IMR-90 (cell line): Measurements from ENCODE around the gene CCN5. TPM values are rescaled to one million over a fixed set of nuclear protein-coding genes. Genes with fewer than 3 reads are reported as not detected.

Source experiments
- ATAC-seq: fragments of 200-7000 bp; cut with Tn5 transposase; 2 replicates; pipeline ENCODE4 v1.9.1; 2020; ENCODE audit warnings: low read depth, mild to moderate bottlenecking, moderate library complexity
- BruUV-seq: library from RNA; stranded (reverse); fragments of 400-500 nt; replicated peaks from 2 replicates; lab custom pipeline; 2021; lab: Mats Ljungman, UMichigan
- CTCF ChIA-PET: fragments of 300-600 bp; formaldehyde crosslinking; extraction: SDS; loops from one replicate; lab custom pipeline; 2021; ENCODE audit warnings: antibody characterized with exemption; lab: Yijun Ruan, JAX
- POLR2A ChIA-PET: fragments of 300-600 bp; sonication (Branson Sonifier 250); formaldehyde crosslinking; loops from one replicate; lab custom pipeline; 2022; ENCODE audit warnings: antibody characterized with exemption; ENCODE audit not compliant: unreplicated experiment; lab: Charles Lee
- DNase-seq: peaks from one replicate; pipeline ENCODE4 v3.0.0; 2013
- H2AFZ ChIP-seq: replicated peaks from 2 replicates; pipeline ENCODE3; 2013; ENCODE audit warnings: low read length, mild to moderate bottlenecking; ENCODE audit not compliant: poor library complexity
- H2AK5ac ChIP-seq: 2 replicates; pipeline ENCODE4 v1.6.1; 2013; ENCODE audit warnings: low read depth, low read length, inconsistent platforms
- H2AK9ac ChIP-seq: replicated peaks from 2 replicates; pipeline ENCODE3; 2013; ENCODE audit warnings: mild to moderate bottlenecking, low read depth, low read length, moderate library complexity; ENCODE audit not compliant: poor library complexity
- H2BK120ac ChIP-seq: 2 replicates; pipeline ENCODE4 v1.6.1; 2013; ENCODE audit warnings: low read depth, low read length, inconsistent platforms
- H2BK15ac ChIP-seq: 3 replicates; pipeline ENCODE4 v1.6.1; 2013; ENCODE audit warnings: low read depth, low read length, inconsistent platforms
- H2BK20ac ChIP-seq: 2 replicates; pipeline ENCODE4 v1.6.1; 2013; ENCODE audit warnings: low read depth, mild to moderate bottlenecking, inconsistent platforms, low read length, moderate library complexity
- H2BK5ac ChIP-seq: 2 replicates; pipeline ENCODE4 v1.6.1; 2013; ENCODE audit warnings: mild to moderate bottlenecking, low read depth, low read length, inconsistent platforms; ENCODE audit not compliant: poor library complexity, severe bottlenecking
- H3K14ac ChIP-seq: replicated peaks from 2 replicates; pipeline ENCODE4 v1.6.1; 2013; ENCODE audit warnings: low read depth, low read length, inconsistent platforms
- H3K18ac ChIP-seq: 2 replicates; pipeline ENCODE4 v1.6.1; 2013; ENCODE audit warnings: low read depth, low read length, control low read depth
- H3K23ac ChIP-seq: 2 replicates; pipeline ENCODE4 v1.6.1; 2013; ENCODE audit warnings: low read depth, low read length, inconsistent platforms
- H3K27ac ChIP-seq: 2 replicates; pipeline ENCODE4 v1.5.1; 2013; ENCODE audit warnings: mild to moderate bottlenecking, control low read depth, low read length; ENCODE audit not compliant: insufficient read depth
- H3K27me3 ChIP-seq: 2 replicates; pipeline ENCODE4 v1.6.1; 2013; ENCODE audit warnings: low read length; ENCODE audit not compliant: control insufficient read depth, insufficient read depth
- H3K36me3 ChIP-seq: 2 replicates; pipeline ENCODE4 v1.6.1; 2013; ENCODE audit warnings: low read length, mixed read lengths; ENCODE audit not compliant: control insufficient read depth, insufficient read depth
- H3K4ac ChIP-seq: 2 replicates; pipeline ENCODE4 v1.6.1; 2013; ENCODE audit warnings: low read depth, low read length, inconsistent platforms
- H3K4me1 ChIP-seq: 2 replicates; pipeline ENCODE4 v1.6.1; 2013; ENCODE audit warnings: low read length, mixed read lengths; ENCODE audit not compliant: control insufficient read depth, insufficient read depth
- H3K4me2 ChIP-seq: 2 replicates; pipeline ENCODE4 v1.6.1; 2013; ENCODE audit warnings: low read depth, mild to moderate bottlenecking, control low read depth, low read length, moderate library complexity
- H3K4me3 ChIP-seq: 2 replicates; pipeline ENCODE4 v1.5.1; 2013; ENCODE audit warnings: low read depth, mild to moderate bottlenecking, control low read depth, low read length, moderate library complexity; ENCODE audit not compliant: insufficient read depth
- H3K56ac ChIP-seq: 2 replicates; pipeline ENCODE4 v1.6.1; 2013; ENCODE audit warnings: low read length, inconsistent platforms; ENCODE audit not compliant: insufficient read depth; ENCODE audit errors: extremely low read depth
- H3K79me1 ChIP-seq, 2 experiments: 2 replicates each; pipeline ENCODE4 v1.6.1; 2013; ENCODE audit warnings: low read length in 2 of 2, inconsistent platforms in 1 of 2, low read depth in 1 of 2
- H3K9ac ChIP-seq: 2 replicates; pipeline ENCODE4 v1.6.1; 2013; ENCODE audit warnings: low read depth, low read length, control low read depth
- H3K9me1 ChIP-seq: 2 replicates; pipeline ENCODE4 v1.6.1; 2013; ENCODE audit warnings: low read length, inconsistent platforms; ENCODE audit not compliant: insufficient read depth
- H3K9me3 ChIP-seq: 2 replicates; pipeline ENCODE4 v1.6.1; 2013; ENCODE audit warnings: low read length; ENCODE audit not compliant: control insufficient read depth, insufficient read depth
- H4K20me1 ChIP-seq: 2 replicates; pipeline ENCODE4 v1.6.1; 2013; ENCODE audit warnings: low read length, inconsistent platforms; ENCODE audit not compliant: insufficient read depth
- H4K5ac ChIP-seq: 2 replicates; pipeline ENCODE4 v1.6.1; 2013; ENCODE audit warnings: mild to moderate bottlenecking, low read depth, low read length, control low read depth
- H4K8ac ChIP-seq, 2 experiments: 2 replicates each; pipeline ENCODE4 v1.6.1; 2013; ENCODE audit warnings: low read depth in 2 of 2, low read length in 2 of 2, control low read depth in 1 of 2, inconsistent platforms in 1 of 2
- H4K91ac ChIP-seq: 2 replicates; pipeline ENCODE4 v1.6.1; 2013; ENCODE audit warnings: low read depth, low read length, inconsistent platforms; ENCODE audit not compliant: insufficient read depth
- BHLHE40 ChIP-seq: fragments of 150-350 bp; IDR thresholded peaks from 2 replicates; pipeline ENCODE4 v1.6.1; 2016; ENCODE audit warnings: mild to moderate bottlenecking, low read depth, low read length
- CEBPB ChIP-seq: IDR thresholded peaks from 2 replicates; pipeline ENCODE4 v1.6.1; 2012; ENCODE audit warnings: low read depth, low read length, improper control_type of control experiment
- CHD1 ChIP-seq: IDR thresholded peaks from 2 replicates; pipeline ENCODE4 v1.6.1; 2012; ENCODE audit warnings: low read depth, low read length, improper control_type of control experiment
- FOS ChIP-seq: fragments of 150-350 bp; IDR thresholded peaks from 2 replicates; pipeline ENCODE4 v1.6.1; 2016; ENCODE audit warnings: low read depth, low read length
- MAFK ChIP-seq: IDR thresholded peaks from 2 replicates; pipeline ENCODE4 v1.6.1; 2012; ENCODE audit warnings: low read depth, low read length, improper control_type of control experiment
- MAZ ChIP-seq: IDR thresholded peaks from 2 replicates; pipeline ENCODE4 v1.6.1; 2012; ENCODE audit warnings: low read depth, mild to moderate bottlenecking, low read length, improper control_type of control experiment, moderate library complexity, borderline replicate concordance
- MXI1 ChIP-seq: IDR thresholded peaks from 2 replicates; pipeline ENCODE4 v1.6.1; 2012; ENCODE audit warnings: low read depth, mild to moderate bottlenecking, low read length, moderate library complexity, borderline replicate concordance
- NFE2L2 ChIP-seq: fragments of 150-350 bp; IDR thresholded peaks from 2 replicates; pipeline ENCODE4 v1.6.1; 2016; ENCODE audit warnings: low read depth, mild to moderate bottlenecking, low read length
- RAD21 ChIP-seq: IDR thresholded peaks from 2 replicates; pipeline ENCODE4 v1.6.1; 2012; ENCODE audit warnings: low read length, improper control_type of control experiment
- RCOR1 ChIP-seq: IDR thresholded peaks from 2 replicates; pipeline ENCODE4 v1.6.1; 2012; ENCODE audit warnings: mild to moderate bottlenecking, low read length, improper control_type of control experiment; ENCODE audit not compliant: insufficient replicate concordance
- RFX5 ChIP-seq: IDR thresholded peaks from 2 replicates; pipeline ENCODE4 v1.8.0; 2012; ENCODE audit warnings: low read depth, mild to moderate bottlenecking, low read length, moderate library complexity
- SMC3 ChIP-seq: fragments of 150-350 bp; IDR thresholded peaks from 2 replicates; pipeline ENCODE4 v1.6.1; 2016; ENCODE audit warnings: low read depth, mild to moderate bottlenecking, antibody characterized with exemption, low read length, moderate library complexity
- WGBS, 2 experiments: methylation state at CpG; one replicate each; pipeline versions ENCODE4 v1.1.5 to v1.1.7; 2013; ENCODE audit warnings: missing lambda C conversion rate in 2 of 2; ENCODE audit not compliant: insufficient read length in 1 of 2; ENCODE audit errors: extremely low coverage in 2 of 2; 5-methylcytosine and 5-hydroxymethylcytosine counted together
- dilution Hi-C: fragments of 300-500 bp; cut with HindIII; formaldehyde crosslinking; loops from one replicate; pipeline ENCODE4 v1.14.3; 2018; ENCODE audit warnings: low sequenced_read_pairs; ENCODE audit not compliant: unreplicated experiment
- in situ Hi-C: fragments of 300-500 bp; cut with MboI; formaldehyde crosslinking; loops from 3 replicates; pipeline ENCODE4 v1.14.3; 2019; ENCODE audit warnings: low sequenced_read_pairs, inconsistent platforms, mixed read lengths
- intact Hi-C: fragments of 100-400 bp; cut with micrococcal nuclease; formaldehyde crosslinking; loops from 2 replicates; pipeline ENCODE4 v1.10.0; 2022
- polyA plus RNA-seq, 3 experiments: library from polyadenylated mRNA; depleted of rRNA; stranded (reverse); fragments of >200 nt; gene quantifications; 2 replicates each; pipeline ENCODE4 v1.2.3, GENCODE V29; 2012; ENCODE audit warnings: low replicate concordance in 1 of 3
- total RNA-seq: library from RNA; depleted of rRNA; stranded (reverse); fragments of >200 nt; gene quantifications from 2 replicates; pipeline ENCODE4 v1.2.3, GENCODE V29; 2012
- TF ChIP-seq, protein P1 (sequence below): fragments of 150-350 bp; IDR thresholded peaks from 2 replicates; pipeline ENCODE4 v1.6.1; 2016; ENCODE audit warnings: low read depth, mild to moderate bottlenecking, low read length, moderate library complexity, borderline replicate concordance
- TF ChIP-seq, protein P2 (sequence below): fragments of 150-350 bp; IDR thresholded peaks from 2 replicates; pipeline ENCODE4 v1.6.1; 2017; ENCODE audit warnings: mild to moderate bottlenecking, antibody characterized with exemption, low read length, low read depth
- TF ChIP-seq, protein P3 (sequence below): conservative IDR thresholded peaks from 2 replicates; pipeline ENCODE4 v1.5.1; 2012; ENCODE audit warnings: mild to moderate bottlenecking, low read depth, low read length, improper control_type of control experiment

Gene CCN5
- total and polyA plus RNA-seq, 2 of the 4 experiments (the other 2 are of a cell fraction): not detected

DNA sequence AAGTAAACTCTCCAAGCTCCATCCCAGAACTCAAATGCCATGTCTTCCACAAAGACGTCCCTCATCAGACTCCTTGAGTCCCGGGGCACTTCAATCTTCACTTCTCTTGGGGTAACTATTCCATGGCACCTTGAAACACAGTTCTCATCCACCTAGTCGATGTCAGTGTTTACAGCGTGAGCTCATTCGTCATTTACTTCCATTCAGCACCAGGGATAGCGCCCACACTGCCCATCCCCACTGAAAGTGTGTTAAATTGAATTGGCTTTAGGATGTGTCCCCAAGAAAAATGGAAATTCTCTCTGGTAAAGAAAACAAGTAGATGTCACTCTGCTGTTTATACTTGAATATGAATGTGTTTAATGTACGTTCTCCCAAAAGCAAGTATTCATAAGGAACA, 61.8 kb downstream of the CCN5 start:
- no peak overlapping the region for H2AFZ ChIP-seq
- no peak overlapping the region for H2AK5ac ChIP-seq
- ATAC-seq (peak; percentile 51; the same call in 1 of the 2 replicates), DNase-seq (peak; percentile 16)
- no peak overlapping the region for H3K9ac ChIP-seq
- H2BK20ac ChIP-seq: no peak overlapping the region
- TF ChIP-seq MAZ: no peak
- TF ChIP-seq, protein P1, sequence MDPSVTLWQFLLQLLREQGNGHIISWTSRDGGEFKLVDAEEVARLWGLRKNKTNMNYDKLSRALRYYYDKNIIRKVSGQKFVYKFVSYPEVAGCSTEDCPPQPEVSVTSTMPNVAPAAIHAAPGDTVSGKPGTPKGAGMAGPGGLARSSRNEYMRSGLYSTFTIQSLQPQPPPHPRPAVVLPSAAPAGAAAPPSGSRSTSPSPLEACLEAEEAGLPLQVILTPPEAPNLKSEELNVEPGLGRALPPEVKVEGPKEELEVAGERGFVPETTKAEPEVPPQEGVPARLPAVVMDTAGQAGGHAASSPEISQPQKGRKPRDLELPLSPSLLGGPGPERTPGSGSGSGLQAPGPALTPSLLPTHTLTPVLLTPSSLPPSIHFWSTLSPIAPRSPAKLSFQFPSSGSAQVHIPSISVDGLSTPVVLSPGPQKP: no peak
- TF ChIP-seq, protein P2, sequence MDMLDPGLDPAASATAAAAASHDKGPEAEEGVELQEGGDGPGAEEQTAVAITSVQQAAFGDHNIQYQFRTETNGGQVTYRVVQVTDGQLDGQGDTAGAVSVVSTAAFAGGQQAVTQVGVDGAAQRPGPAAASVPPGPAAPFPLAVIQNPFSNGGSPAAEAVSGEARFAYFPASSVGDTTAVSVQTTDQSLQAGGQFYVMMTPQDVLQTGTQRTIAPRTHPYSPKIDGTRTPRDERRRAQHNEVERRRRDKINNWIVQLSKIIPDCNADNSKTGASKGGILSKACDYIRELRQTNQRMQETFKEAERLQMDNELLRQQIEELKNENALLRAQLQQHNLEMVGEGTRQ: no peak
- no peak for TF ChIP-seq RAD21
- TF ChIP-seq NFE2L2: no peak
- no peak for TF ChIP-seq CHD1
- TF ChIP-seq SMC3: no peak
- TF ChIP-seq, protein P3, sequence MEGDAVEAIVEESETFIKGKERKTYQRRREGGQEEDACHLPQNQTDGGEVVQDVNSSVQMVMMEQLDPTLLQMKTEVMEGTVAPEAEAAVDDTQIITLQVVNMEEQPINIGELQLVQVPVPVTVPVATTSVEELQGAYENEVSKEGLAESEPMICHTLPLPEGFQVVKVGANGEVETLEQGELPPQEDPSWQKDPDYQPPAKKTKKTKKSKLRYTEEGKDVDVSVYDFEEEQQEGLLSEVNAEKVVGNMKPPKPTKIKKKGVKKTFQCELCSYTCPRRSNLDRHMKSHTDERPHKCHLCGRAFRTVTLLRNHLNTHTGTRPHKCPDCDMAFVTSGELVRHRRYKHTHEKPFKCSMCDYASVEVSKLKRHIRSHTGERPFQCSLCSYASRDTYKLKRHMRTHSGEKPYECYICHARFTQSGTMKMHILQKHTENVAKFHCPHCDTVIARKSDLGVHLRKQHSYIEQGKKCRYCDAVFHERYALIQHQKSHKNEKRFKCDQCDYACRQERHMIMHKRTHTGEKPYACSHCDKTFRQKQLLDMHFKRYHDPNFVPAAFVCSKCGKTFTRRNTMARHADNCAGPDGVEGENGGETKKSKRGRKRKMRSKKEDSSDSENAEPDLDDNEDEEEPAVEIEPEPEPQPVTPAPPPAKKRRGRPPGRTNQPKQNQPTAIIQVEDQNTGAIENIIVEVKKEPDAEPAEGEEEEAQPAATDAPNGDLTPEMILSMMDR: no peak
- no peak for TF ChIP-seq CEBPB
- TF ChIP-seq RFX5: no peak
- no peak for TF ChIP-seq MAFK
- TF ChIP-seq BHLHE40: no peak
- no peak for TF ChIP-seq MXI1
- TF ChIP-seq FOS: no peak
- TF ChIP-seq RCOR1: no peak
- H4K5ac ChIP-seq: no peak overlapping the region
- no peak overlapping the region for H3K4ac ChIP-seq
- H3K27ac ChIP-seq: no peak overlapping the region
- H3K9me1 ChIP-seq: no peaks in the 10 kb centered on the region; the same call in 1 of the 2 replicates
- H3K4me3 ChIP-seq: no peak overlapping the region
- no peaks in the 10 kb centered on the region for H3K36me3 ChIP-seq
- H3K79me1 ChIP-seq: no peaks in the 10 kb centered on the region
- intact Hi-C loops: no loop called here
- ChIA-PET CTCF (no interaction called here), POLR2A (interaction anchor here (0.7 kb wide), 1 partner anchor 24 kb away, joined by 3 read pairs; no protein-coding TSS in a partner anchor)
- no peaks in the 10 kb centered on the region for H4K20me1 ChIP-seq
- no peaks in the 10 kb centered on the region for H3K4me1 ChIP-seq
- peaks cover 9% of the 10 kb centered on the region; the same call in 1 of the 2 replicates for H3K27me3 ChIP-seq
- no peak overlapping the region for H2BK120ac ChIP-seq
- no peak overlapping the region for H3K14ac ChIP-seq
- no peak overlapping the region for H2AK9ac ChIP-seq
- no peak overlapping the region for H3K23ac ChIP-seq
- H4K8ac ChIP-seq: no peak overlapping the region
- in situ Hi-C loops: no loop called here
- no peak overlapping the region for H3K4me2 ChIP-seq
- no peak overlapping the region for H4K91ac ChIP-seq
- no peak overlapping the region for H3K56ac ChIP-seq
- dilution Hi-C loops: no loop called here
- 25% methylated on average over 2 of the region's 7 CpGs; no CpG with 5 or more reads in 1 of the 2 experiments for WGBS, 2 experiments
- no TSS peak for BruUV-seq
- no peak overlapping the region for H2BK15ac ChIP-seq
- no peaks in the 10 kb centered on the region for H3K9me3 ChIP-seq
- no peak overlapping the region for H2BK5ac ChIP-seq
- no peak overlapping the region for H3K18ac ChIP-seq
